ENCODE data around the gene PLOD1. TPM values are rescaled to one million over a fixed set of nuclear protein-coding genes. Genes with fewer than 3 reads are reported as not detected.

Gene PLOD1
- total RNA-seq, 5 donors from 2014 or later (not counting 1 experiment from before 2014, with no cell fraction given) = 2.6 to 6.9 (median 4.6) TPM

- no peaks in the 10 kb centered on the region for H3K9me3 Mint-ChIP-seq
- Histone ChIP-seq H3K4me1 (ENCODE audit: control insufficient read depth in 1 of 2, extremely low read depth in 1 of 2, insufficient read depth in 2 of 2, low read length in 2 of 2) (peaks cover 0 to 26% of the 10 kb centered on the region in 2 experiments), H3K27ac (ENCODE audit: low read length) (no peak overlapping the region), H3K9me3 (no peaks in the 10 kb centered on the region), H3K36me3 (ENCODE audit: control insufficient read depth in 2 of 2, extremely low read depth in 1 of 2, insufficient read depth in 1 of 2, low read length in 1 of 2) (no peaks in the 10 kb centered on the region), H3K4me3 (ENCODE audit: control insufficient read depth in 1 of 2, extremely low read depth in 1 of 2, low read length in 1 of 2) (no peak overlapping the region), H3K27me3 (replicated peaks in 1 of 2; ENCODE audit: control insufficient read depth in 2 of 2, extremely low read depth in 1 of 2, insufficient read depth in 2 of 2, low read length in 1 of 2) (no peaks in the 10 kb centered on the region)
- CTCF ChIA-PET = no interaction called here
- WGBS (ENCODE audit: insufficient coverage) = 86% methylated on average over 1 of the region's 2 CpGs
- no peak for ATAC-seq (replicated peaks in 1 of 4)
- POLR2A ChIA-PET = no interaction called here
- no peak for DNase-seq
- no peaks in the 10 kb centered on the region for H3K4me1 Mint-ChIP-seq
- no peak overlapping the region for H3K4me3 Mint-ChIP-seq
- H3K27ac Mint-ChIP-seq = no peak overlapping the region
- H3K27me3 Mint-ChIP-seq = no peaks in the 10 kb centered on the region
- H3K36me3 Mint-ChIP-seq = no peaks in the 10 kb centered on the region
These were observed 17.4 kb downstream of the PLOD1 start for GRCh38 chr1:11951901-11952300.

GRCh38 chr1:11952455-11953109 lies 18.1 kb downstream of the PLOD1 start:
- Histone ChIP-seq H3K36me3 (ENCODE audit: control insufficient read depth in 2 of 2, extremely low read depth in 1 of 2, insufficient read depth in 1 of 2, low read length in 1 of 2) (no peaks in the 10 kb centered on the region), H3K9me3 (no peaks in the 10 kb centered on the region), H3K4me3 (ENCODE audit: control insufficient read depth in 1 of 2, extremely low read depth in 1 of 2, low read length in 1 of 2) (no peak overlapping the region), H3K27me3 (replicated peaks in 1 of 2; ENCODE audit: control insufficient read depth in 2 of 2, extremely low read depth in 1 of 2, insufficient read depth in 2 of 2, low read length in 1 of 2) (no peaks in the 10 kb centered on the region), H3K27ac (ENCODE audit: low read length) (no peak overlapping the region), H3K4me1 (ENCODE audit: control insufficient read depth in 1 of 2, extremely low read depth in 1 of 2, insufficient read depth in 2 of 2, low read length in 2 of 2) (peaks cover 0 to 26% of the 10 kb centered on the region in 2 experiments)
- ChIA-PET CTCF (no interaction called here), POLR2A (interaction anchor here in 1 of 2 donors (0.7 kb wide), 1 partner anchor 481 kb away, joined by 3 read pairs; no protein-coding TSS in a partner anchor)
- Mint-ChIP-seq H3K27me3 (no peaks in the 10 kb centered on the region), H3K36me3 (peaks cover 4% of the 10 kb centered on the region), H3K4me1 (no peaks in the 10 kb centered on the region), H3K4me3 (no peak overlapping the region), H3K27ac (no peak overlapping the region), H3K9me3 (no peaks in the 10 kb centered on the region)
- no peak for ATAC-seq (replicated peaks in 1 of 4)
- DNase-seq = peak in 6 of 35 experiments; percentile 5 to 19 (median 14)
- WGBS (ENCODE audit: insufficient coverage) = 97% methylated on average over 9 of the region's 11 CpGs

DNA sequence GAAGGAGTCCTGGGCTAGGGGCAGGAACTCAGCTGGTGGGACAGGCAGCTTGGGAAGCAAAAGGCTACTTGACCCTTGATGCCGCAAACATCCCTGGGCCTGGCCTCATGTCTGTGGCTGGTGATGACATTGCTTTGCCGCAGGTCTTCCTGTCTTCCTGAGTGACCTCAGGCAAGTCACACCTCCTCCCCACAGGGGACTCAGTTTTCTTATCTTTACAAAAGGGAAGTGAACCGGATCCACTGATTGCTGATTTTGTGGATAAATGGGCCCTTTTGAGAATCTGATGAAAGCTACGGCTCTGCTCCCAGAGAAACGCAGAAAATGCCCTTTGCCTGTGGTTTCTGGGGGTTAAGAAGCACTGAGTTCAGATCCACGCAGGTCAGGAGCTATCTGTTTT lies 20.7 kb downstream of the PLOD1 start:
- Histone ChIP-seq H3K4me1 (ENCODE audit: control insufficient read depth in 1 of 2, extremely low read depth in 1 of 2, insufficient read depth in 2 of 2, low read length in 2 of 2) (peaks cover 0 to 23% of the 10 kb centered on the region in 2 experiments), H3K27me3 (replicated peaks in 1 of 2; ENCODE audit: control insufficient read depth in 2 of 2, extremely low read depth in 1 of 2, insufficient read depth in 2 of 2, low read length in 1 of 2) (no peaks in the 10 kb centered on the region), H3K27ac (ENCODE audit: low read length) (no peak overlapping the region), H3K9me3 (no peaks in the 10 kb centered on the region), H3K4me3 (ENCODE audit: control insufficient read depth in 1 of 2, extremely low read depth in 1 of 2, low read length in 1 of 2) (no peak overlapping the region), H3K36me3 (ENCODE audit: control insufficient read depth in 2 of 2, extremely low read depth in 1 of 2, insufficient read depth in 1 of 2, low read length in 1 of 2) (no peaks in the 10 kb centered on the region)
- peaks cover 4% of the 10 kb centered on the region for H3K36me3 Mint-ChIP-seq
- 71% methylated on average over 1 of the region's 6 CpGs for WGBS (ENCODE audit: insufficient coverage)
- no peaks in the 10 kb centered on the region for H3K4me1 Mint-ChIP-seq
- H3K27me3 Mint-ChIP-seq = no peaks in the 10 kb centered on the region
- DNase-seq (peak in 2 of 35 experiments; percentile 9 to 17), ATAC-seq (replicated peaks in 1 of 4) (no peak)
- H3K9me3 Mint-ChIP-seq = no peaks in the 10 kb centered on the region
- no peak overlapping the region for H3K4me3 Mint-ChIP-seq
- ChIA-PET POLR2A (no interaction called here), CTCF (no interaction called here)
- H3K27ac Mint-ChIP-seq = no peak overlapping the region

- Mint-ChIP-seq H3K4me1 (no peaks in the 10 kb centered on the region), H3K4me3 (no peak overlapping the region), H3K9me3 (no peaks in the 10 kb centered on the region), H3K27ac (no peak overlapping the region), H3K36me3 (peaks cover 4% of the 10 kb centered on the region), H3K27me3 (no peaks in the 10 kb centered on the region)
- no peak overlapping the region for H3K27ac ChIP-seq (ENCODE audit: low read length)
- H3K27me3 ChIP-seq (replicated peaks in 1 of 2; ENCODE audit: control insufficient read depth in 2 of 2, extremely low read depth in 1 of 2, insufficient read depth in 2 of 2, low read length in 1 of 2) = no peaks in the 10 kb centered on the region
- H3K4me3 ChIP-seq (ENCODE audit: control insufficient read depth in 1 of 2, extremely low read depth in 1 of 2, low read length in 1 of 2) = no peak overlapping the region
- no peaks in the 10 kb centered on the region for H3K9me3 ChIP-seq
- no peak for DNase-seq
- no peak for ATAC-seq (replicated peaks in 1 of 4)
- POLR2A ChIA-PET = no interaction called here
- CTCF ChIA-PET = no interaction called here
- WGBS (ENCODE audit: insufficient coverage) = 90% methylated on average over 3 of the region's 5 CpGs
- peaks cover 0 to 17% of the 10 kb centered on the region in 2 experiments for H3K4me1 ChIP-seq (ENCODE audit: control insufficient read depth in 1 of 2, extremely low read depth in 1 of 2, insufficient read depth in 2 of 2, low read length in 2 of 2)
- H3K36me3 ChIP-seq (ENCODE audit: control insufficient read depth in 2 of 2, extremely low read depth in 1 of 2, insufficient read depth in 1 of 2, low read length in 1 of 2) = no peaks in the 10 kb centered on the region
These were observed 22.9 kb downstream of the PLOD1 start for GRCh38 chr1:11957398-11957797.

GRCh38 chr1:11957897-11958296 lies 23.4 kb downstream of the PLOD1 start:
- Histone ChIP-seq H3K36me3 (ENCODE audit: control insufficient read depth in 2 of 2, extremely low read depth in 1 of 2, insufficient read depth in 1 of 2, low read length in 1 of 2) (no peaks in the 10 kb centered on the region), H3K27me3 (replicated peaks in 1 of 2; ENCODE audit: control insufficient read depth in 2 of 2, extremely low read depth in 1 of 2, insufficient read depth in 2 of 2, low read length in 1 of 2) (no peaks in the 10 kb centered on the region), H3K4me1 (ENCODE audit: control insufficient read depth in 1 of 2, extremely low read depth in 1 of 2, insufficient read depth in 2 of 2, low read length in 2 of 2) (peaks cover 0 to 14% of the 10 kb centered on the region in 2 experiments), H3K4me3 (ENCODE audit: control insufficient read depth in 1 of 2, extremely low read depth in 1 of 2, low read length in 1 of 2) (no peak overlapping the region), H3K9me3 (no peaks in the 10 kb centered on the region), H3K27ac (ENCODE audit: low read length) (no peak overlapping the region)
- no peak overlapping the region for H3K4me3 Mint-ChIP-seq
- no peaks in the 10 kb centered on the region for H3K4me1 Mint-ChIP-seq
- peaks cover 4% of the 10 kb centered on the region for H3K36me3 Mint-ChIP-seq
- CTCF ChIA-PET = no interaction called here
- 91% methylated on average over 9 of the region's 12 CpGs for WGBS (ENCODE audit: insufficient coverage)
- no peak for DNase-seq
- H3K27me3 Mint-ChIP-seq = no peaks in the 10 kb centered on the region
- no peaks in the 10 kb centered on the region for H3K9me3 Mint-ChIP-seq
- ATAC-seq (replicated peaks in 1 of 4) = no peak
- H3K27ac Mint-ChIP-seq = no peak overlapping the region
- POLR2A ChIA-PET = no interaction called here

DNA sequence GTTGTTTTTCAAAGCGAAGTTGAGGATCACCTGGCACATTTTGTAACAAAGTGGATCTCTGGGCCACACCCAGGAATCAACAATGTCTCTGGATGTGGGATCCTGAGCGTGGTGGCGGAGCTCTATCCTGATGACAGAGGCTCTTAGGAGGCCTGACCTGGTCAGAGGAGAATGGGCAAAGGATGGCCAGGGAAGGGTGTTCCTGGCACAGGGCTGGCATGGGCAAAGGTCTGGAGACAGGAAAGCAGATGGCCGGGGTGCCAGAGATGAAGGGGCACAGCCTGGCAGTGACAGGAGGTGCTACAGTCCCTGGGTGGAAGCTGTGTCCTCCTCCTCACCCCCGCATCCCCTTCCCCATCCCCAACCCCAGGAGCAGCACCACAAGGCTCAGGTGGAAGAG lies 25.8 kb downstream of the PLOD1 start:
- DNase-seq (no peak), ATAC-seq (replicated peaks in 1 of 4) (no peak)
- WGBS (ENCODE audit: insufficient coverage) = 100% methylated on average over 3 of the region's 5 CpGs
- Mint-ChIP-seq H3K9me3 (no peaks in the 10 kb centered on the region), H3K36me3 (peaks cover 4% of the 10 kb centered on the region), H3K27ac (no peak overlapping the region), H3K27me3 (no peaks in the 10 kb centered on the region), H3K4me1 (no peaks in the 10 kb centered on the region), H3K4me3 (no peak overlapping the region)
- H3K27me3 ChIP-seq (replicated peaks in 1 of 2; ENCODE audit: control insufficient read depth in 2 of 2, extremely low read depth in 1 of 2, insufficient read depth in 2 of 2, low read length in 1 of 2) = no peaks in the 10 kb centered on the region
- POLR2A ChIA-PET = no interaction called here
- H3K36me3 ChIP-seq (ENCODE audit: control insufficient read depth in 2 of 2, extremely low read depth in 1 of 2, insufficient read depth in 1 of 2, low read length in 1 of 2) = no peaks in the 10 kb centered on the region
- H3K4me3 ChIP-seq (ENCODE audit: control insufficient read depth in 1 of 2, extremely low read depth in 1 of 2, low read length in 1 of 2) = no peak overlapping the region
- CTCF ChIA-PET = no interaction called here
- H3K4me1 ChIP-seq (ENCODE audit: control insufficient read depth in 1 of 2, extremely low read depth in 1 of 2, insufficient read depth in 2 of 2, low read length in 2 of 2) = peaks cover 0 to 3% of the 10 kb centered on the region in 2 experiments
- H3K27ac ChIP-seq (ENCODE audit: low read length) = no peak overlapping the region
- no peaks in the 10 kb centered on the region for H3K9me3 ChIP-seq

DNA sequence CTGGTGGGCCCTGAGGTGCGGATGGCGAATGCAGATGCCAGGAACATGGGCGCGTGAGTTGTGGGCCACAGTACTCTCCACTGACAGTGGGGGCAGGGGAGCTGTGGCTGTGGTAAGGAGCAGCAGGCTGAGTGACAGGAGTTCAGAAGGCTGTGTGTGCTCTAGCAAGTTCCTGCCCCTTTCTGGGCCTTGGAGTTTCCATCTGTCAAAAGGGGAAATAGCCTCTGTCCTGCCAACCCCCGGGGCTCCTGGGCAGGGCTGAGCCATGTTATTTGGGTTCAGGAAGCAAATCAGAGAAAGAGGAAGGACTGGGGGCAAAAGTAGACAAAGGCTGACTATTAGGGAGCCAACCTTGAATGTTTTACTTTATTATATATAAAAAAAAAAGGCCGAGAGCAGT lies 26.2 kb downstream of the PLOD1 start:
- no peaks in the 10 kb centered on the region for H3K9me3 ChIP-seq
- H3K4me1 Mint-ChIP-seq = no peaks in the 10 kb centered on the region
- H3K36me3 Mint-ChIP-seq = peaks cover 4% of the 10 kb centered on the region
- no peaks in the 10 kb centered on the region for H3K36me3 ChIP-seq (ENCODE audit: control insufficient read depth in 2 of 2, extremely low read depth in 1 of 2, insufficient read depth in 1 of 2, low read length in 1 of 2)
- no peaks in the 10 kb centered on the region for H3K9me3 Mint-ChIP-seq
- H3K27me3 Mint-ChIP-seq = no peaks in the 10 kb centered on the region
- no peak overlapping the region for H3K4me3 ChIP-seq (ENCODE audit: control insufficient read depth in 1 of 2, extremely low read depth in 1 of 2, low read length in 1 of 2)
- DNase-seq (peak in 1 of 35 experiments; percentile 16), ATAC-seq (replicated peaks in 1 of 4) (no peak)
- 96% methylated on average over 4 of the region's 6 CpGs for WGBS (ENCODE audit: insufficient coverage)
- ChIA-PET POLR2A (no interaction called here), CTCF (no interaction called here)
- peaks cover 0 to 3% of the 10 kb centered on the region in 2 experiments for H3K4me1 ChIP-seq (ENCODE audit: control insufficient read depth in 1 of 2, extremely low read depth in 1 of 2, insufficient read depth in 2 of 2, low read length in 2 of 2)
- H3K27me3 ChIP-seq (replicated peaks in 1 of 2; ENCODE audit: control insufficient read depth in 2 of 2, extremely low read depth in 1 of 2, insufficient read depth in 2 of 2, low read length in 1 of 2) = no peaks in the 10 kb centered on the region
- no peak overlapping the region for H3K27ac ChIP-seq (ENCODE audit: low read length)
- H3K27ac Mint-ChIP-seq = no peak overlapping the region
- H3K4me3 Mint-ChIP-seq = no peak overlapping the region

All from T-cell (primary cell).